Smooth muscle cell of trachea (primary cell): ENCODE results near the gene NXPE1. TPM values are rescaled to one million over a fixed set of nuclear protein-coding genes. Genes with fewer than 3 reads are reported as not detected.

Source experiments
- total RNA-seq: library from RNA; depleted of rRNA; stranded (reverse); fragments of >200 nt; gene quantifications from 2 replicates; pipeline ENCODE4 v1.2.1, GENCODE V29; 2014

NXPE1 gene
- not detected in 2 replicates for total RNA-seq

GRCh38 chr11:114559425-114560310 lies at the start of gene NXPE1:
TSS of gene NXPE1 (minus strand) at chr11:114559881. CDS start at chr11:114551201, 8,680 bp downstream.

DNA sequence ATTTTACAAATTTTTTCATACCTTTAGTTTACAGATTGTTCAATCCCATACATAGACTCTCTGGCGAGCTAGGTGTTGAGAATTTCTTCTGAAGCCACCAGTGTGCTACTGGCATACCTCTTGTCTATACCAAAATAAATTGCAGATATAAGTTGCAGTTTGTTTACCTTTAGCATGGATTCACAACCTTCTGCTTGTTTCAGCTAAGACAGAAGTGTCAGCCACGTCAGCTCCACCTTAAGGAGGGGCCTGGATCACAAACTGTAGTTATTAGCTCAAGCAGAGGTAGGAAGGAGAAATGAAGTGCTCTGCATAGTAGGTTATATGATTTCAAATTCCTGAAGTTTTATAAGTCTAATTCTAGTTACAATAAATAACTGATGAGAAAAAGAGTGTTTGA lies 35.9 kb upstream of the NXPE1 start, which contains the start of gene NXPE4:
TSS of gene NXPE4 (minus strand) at position 216 of the 400 bp plus-strand sequence. CDS start 1,027 bp downstream, outside the sequence.

Other genes starting within 250 kb of the NXPE1 start
- gene C11orf71, start 159.4 kb downstream of the NXPE1 start, total RNA-seq, result 2.0 and 4.1 TPM in 2 replicates
- gene RBM7, start 159.2 kb downstream of the NXPE1 start, total RNA-seq, result 32.4 and 35.6 TPM in 2 replicates
- 176 and 215 TPM in 2 replicates for gene REXO2, start 120.4 kb downstream of the NXPE1 start, total RNA-seq
- gene NXPE4, start 35.9 kb upstream of the NXPE1 start, total RNA-seq, result not detected in 2 replicates
- under 0.01 TPM in 1 of 2 replicates, not detected in the other for gene NXPE2, start 118.6 kb upstream of the NXPE1 start, total RNA-seq